Measurements from ENCODE around the gene TRIM58.

The TRIM58 gene

DNA sequence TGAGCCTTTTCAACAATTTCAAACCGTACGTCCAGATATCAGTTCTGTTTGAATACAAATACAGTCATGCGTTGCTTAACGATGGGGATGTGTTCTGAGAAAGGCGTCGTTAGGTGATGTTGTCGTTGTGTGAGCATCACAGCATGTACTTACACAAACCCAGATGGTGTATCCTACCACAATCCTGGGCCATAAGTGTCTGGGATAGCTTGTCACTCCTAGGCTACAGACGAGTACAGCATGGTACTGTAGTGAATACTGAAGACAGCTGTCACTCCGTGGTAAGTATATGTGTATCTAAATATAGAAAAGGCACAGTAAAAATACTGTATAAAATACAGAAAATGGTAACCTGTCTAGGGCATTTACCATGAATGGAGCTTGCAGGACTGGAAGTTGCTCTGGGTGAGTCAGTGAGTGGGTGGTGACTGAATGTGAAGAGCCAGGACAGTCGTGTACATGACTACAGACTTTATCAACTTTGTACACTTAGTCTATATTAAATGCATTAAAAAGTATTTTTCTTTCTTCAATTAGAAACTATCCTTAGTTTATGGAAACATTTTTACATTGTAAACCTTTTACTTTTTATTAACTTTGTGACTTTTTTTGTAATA lies 27.9 kb downstream of the TRIM58 start:
- no peak for DNase-seq (ENCODE audit: low read depth in 2 of 2)

- no peak for DNase-seq (ENCODE audit: low read depth in 2 of 2)
Measured at GRCh38 chr1:247895163-247895637, 38.2 kb downstream of the TRIM58 start, which contains the start of gene OR2W3. OR2W3 (plus strand) TSS chr1:247895587; CDS start chr1:247895587, 0 bp downstream.

DNA sequence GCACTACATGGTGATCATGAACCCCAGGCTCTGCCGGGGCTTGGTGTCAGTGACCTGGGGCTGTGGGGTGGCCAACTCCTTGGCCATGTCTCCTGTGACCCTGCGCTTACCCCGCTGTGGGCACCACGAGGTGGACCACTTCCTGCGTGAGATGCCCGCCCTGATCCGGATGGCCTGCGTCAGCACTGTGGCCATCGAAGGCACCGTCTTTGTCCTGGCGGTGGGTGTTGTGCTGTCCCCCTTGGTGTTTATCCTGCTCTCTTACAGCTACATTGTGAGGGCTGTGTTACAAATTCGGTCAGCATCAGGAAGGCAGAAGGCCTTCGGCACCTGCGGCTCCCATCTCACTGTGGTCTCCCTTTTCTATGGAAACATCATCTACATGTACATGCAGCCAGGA lies 39.0 kb downstream of the TRIM58 start:
- no peak for DNase-seq (ENCODE audit: low read depth in 2 of 2)

DNA sequence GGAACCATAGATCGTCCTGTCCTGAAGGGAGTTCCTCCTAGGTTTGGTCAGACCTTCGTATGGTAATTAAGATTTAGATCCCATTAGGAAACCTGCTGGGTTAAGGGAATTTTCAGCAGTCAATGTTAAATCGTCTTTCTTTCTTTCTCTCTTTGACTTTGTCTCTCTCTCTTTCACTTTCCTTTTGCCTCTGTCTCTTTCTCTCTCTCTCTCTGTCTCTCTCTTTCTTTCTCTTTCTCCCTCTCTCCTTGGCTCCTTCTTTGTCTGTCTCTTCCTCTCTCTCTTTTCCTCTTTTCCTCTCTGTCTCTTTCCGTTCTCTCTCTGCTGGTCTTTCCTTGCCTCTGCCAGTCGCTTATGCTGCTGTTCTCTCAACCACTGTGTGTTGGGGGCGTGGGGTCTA lies 47.1 kb downstream of the TRIM58 start:
- DNase-seq (ENCODE audit: low read depth in 2 of 2) = no peak

GRCh38 chr1:247905181-247905580 lies 48.2 kb downstream of the TRIM58 start:
- no peak for DNase-seq (ENCODE audit: low read depth in 2 of 2)

DNA sequence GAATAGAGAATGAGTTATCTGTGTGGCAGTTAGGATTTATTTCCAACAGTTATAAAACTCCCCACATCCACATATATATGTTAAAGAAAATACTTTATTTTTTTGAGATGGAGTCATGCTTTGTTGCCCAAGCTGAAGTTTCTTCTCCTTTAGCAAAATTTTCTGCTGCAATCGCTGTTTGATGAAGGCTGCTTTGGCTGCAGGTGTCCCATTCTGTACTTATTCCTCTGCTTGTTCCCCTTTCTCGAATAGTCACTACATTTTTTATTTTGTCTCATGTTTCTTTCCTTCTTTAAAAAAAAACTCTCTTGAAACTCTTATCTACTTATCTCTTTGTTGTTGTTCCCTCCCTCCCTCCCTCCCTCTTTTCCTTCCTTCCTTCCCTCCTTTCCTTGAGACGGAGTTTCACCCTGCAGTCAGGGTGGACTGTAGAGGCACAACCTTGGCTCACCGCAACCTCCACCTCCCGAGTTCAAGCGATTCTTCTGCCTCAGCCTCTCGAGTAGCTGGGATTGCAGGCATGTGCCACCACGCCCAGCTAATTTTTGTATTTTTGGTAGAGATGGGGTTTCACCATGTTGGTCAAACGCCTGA lies 49.0 kb downstream of the TRIM58 start:
- no peak for DNase-seq (ENCODE audit: low read depth in 2 of 2)

DNA sequence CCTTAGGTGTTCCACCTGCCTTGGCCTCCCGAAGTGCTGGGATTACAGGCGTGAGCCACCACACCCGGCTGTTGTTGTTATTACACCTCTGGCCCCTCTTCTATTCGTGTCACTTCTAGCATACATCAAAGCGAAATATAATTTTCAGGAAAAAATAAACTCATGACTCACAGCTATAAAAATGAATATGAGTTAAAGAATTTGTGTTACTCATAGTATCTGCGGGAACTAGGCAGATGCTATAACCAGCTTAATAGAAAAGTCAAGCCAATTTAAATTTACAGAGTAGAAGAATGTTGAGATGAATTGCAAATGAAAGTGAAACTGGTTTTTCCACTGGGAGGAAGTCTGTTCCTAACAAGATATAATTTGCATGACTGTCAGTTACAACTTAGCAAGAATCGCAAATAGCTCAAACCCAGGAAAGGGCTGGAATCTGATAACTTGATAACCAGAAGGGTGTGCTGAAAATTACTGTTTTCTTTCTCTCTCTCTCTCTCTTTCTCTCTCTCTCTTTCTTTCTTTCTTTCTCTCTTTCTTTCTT lies 49.6 kb downstream of the TRIM58 start:
- peak in 1 of 2 donors; percentile 3 for DNase-seq (ENCODE audit: low read depth in 2 of 2)

DNA sequence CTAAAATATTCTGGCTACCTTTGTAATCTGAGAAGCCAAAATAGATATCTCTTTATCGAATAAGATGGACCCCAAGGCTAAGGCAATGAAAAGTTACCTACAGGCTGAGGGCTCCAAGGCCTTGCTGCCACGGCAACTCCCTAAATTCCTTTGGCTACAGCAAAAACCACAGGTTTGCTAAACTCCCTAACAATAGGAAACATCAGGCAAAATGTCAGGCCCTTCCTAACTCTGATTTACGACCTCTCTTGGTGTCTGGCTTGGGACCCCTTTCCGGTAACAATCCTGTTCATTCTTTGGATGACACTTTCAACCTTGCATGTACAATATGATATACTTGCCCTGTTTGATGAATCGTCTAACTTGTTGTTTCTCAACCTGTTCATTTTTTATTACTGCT lies 51.8 kb downstream of the TRIM58 start:
- no peak for DNase-seq (ENCODE audit: low read depth in 2 of 2)

GRCh38 chr1:247913786-247914185 lies 56.8 kb downstream of the TRIM58 start:
- no peak for DNase-seq (ENCODE audit: low read depth in 2 of 2)

DNA sequence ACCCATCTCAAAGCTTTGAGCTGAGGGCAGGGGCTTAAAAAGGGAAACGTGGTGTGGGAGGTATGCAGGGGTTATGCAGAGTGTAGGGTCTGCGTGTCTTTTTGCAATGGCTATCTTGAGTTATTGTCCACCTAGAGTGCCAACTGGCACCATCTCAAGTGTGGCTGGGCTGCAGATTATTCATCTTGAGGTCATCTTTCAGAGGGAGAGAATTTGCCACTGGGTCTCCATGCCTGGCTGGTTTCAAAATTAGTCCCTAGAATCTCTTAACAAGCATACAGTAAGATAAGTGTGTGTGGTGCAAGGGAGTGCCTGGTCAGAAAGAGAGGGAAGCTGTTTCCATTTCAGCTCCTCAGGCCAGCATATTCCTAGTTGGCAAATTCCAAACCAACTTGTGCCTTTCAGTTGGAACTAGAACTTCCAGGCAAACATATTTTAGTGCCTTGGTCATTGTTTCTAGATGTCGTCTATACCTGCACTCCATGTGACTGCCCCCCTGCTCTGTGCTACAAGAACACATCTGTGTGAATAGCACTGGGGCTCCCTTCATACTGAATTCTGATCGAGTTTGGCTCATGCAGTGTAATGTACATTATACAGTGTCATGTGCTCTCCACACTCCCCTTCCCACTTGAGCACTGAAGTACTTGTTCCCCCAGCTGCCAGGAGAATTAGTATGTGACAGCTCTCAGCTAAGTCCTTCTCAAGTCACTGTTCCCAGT lies 58.1 kb downstream of the TRIM58 start:
- DNase-seq (ENCODE audit: low read depth in 2 of 2) = no peak

GRCh38 chr1:247919952-247920351 lies 63.0 kb downstream of the TRIM58 start, which contains the start of gene OR2T8:
OR2T8 (plus strand) TSS chr1:247920252; CDS start chr1:247921018, 766 bp downstream.
- no peak for DNase-seq (ENCODE audit: low read depth in 2 of 2)

DNA sequence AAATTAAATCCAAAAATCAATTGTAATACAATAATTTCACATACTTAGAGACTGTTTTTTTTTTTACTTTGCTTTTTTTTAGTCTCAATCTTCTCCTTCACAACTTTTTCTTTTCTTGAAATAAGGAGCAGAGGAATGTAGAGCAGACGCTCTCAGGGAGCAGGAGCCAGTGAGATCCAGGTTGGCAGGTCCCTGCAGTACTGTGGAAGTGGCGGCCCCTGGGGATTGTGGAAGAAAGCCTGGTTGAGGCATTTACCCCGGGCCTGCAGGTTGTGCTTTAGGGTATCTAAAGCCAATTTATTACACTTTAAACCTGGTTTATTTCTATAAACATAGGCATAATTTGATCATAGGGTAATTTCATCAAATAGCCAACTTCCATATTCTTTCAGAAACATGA lies 67.0 kb downstream of the TRIM58 start:
- no peak for DNase-seq (ENCODE audit: low read depth in 2 of 2)

GRCh38 chr1:247924868-247925267 lies 67.9 kb downstream of the TRIM58 start, which contains the start of gene OR2AJ1:
OR2AJ1 (plus strand) TSS chr1:247924889; CDS start chr1:247933769, 8,880 bp downstream.
- no peak for DNase-seq (ENCODE audit: low read depth in 2 of 2)

Data from stimulated activated CD4-positive, alpha-beta T cell treated with anti-CD3 and anti-CD28 coated beads, Interleukin-15, amount 100 ng/mL, for 48 hours (primary cell).